Glomerular endothelial cell (primary cell): ENCODE measurements around the gene HOXD3. TPM values are rescaled to one million over a fixed set of nuclear protein-coding genes. Genes with fewer than 3 reads are reported as not detected.

Experiments used
- DNase-seq: peaks from one replicate; pipeline ENCODE4 v3.0.0-alpha.2; 2011; ENCODE audit warnings: low read depth, low spot score; ENCODE audit errors: extremely low read depth
- total RNA-seq: library from RNA; depleted of rRNA; stranded (reverse); fragments of >200 nt; gene quantifications from 2 replicates; pipeline ENCODE4 v1.2.3, GENCODE V29; 2015

HOXD3 gene
- total RNA-seq, 1 donor from 2014 or later = 7.2 TPM

DNA sequence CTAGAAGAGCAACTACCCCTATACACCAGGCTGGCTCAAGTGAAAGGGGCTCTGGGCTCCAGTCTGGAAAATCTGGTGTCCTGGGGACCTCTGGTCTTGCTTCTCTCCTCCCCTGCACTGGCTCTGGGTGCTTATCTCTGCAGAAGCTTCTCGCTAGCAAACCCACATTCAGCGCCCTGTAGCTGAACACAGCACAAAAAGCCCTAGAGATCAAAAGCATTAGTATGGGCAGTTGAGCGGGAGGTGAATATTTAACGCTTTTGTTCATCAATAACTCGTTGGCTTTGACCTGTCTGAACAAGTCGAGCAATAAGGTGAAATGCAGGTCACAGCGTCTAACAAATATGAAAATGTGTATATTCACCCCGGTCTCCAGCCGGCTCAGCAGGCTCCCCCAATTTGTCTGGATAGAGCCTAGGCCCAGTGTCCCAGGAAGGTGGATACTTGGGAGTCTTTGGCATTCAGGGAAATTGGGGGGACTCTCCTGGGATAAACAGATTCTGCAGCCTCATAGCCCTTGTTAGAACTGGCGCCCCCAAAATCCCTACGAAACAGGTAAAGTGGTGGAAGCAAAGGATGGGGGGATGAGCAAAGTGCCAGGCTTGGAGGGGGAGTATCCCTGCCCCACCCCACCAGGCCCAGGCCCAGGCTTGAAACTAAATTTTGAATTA, 8.2 kb upstream of the HOXD3 start:
- DNase-seq = no peak

DNA sequence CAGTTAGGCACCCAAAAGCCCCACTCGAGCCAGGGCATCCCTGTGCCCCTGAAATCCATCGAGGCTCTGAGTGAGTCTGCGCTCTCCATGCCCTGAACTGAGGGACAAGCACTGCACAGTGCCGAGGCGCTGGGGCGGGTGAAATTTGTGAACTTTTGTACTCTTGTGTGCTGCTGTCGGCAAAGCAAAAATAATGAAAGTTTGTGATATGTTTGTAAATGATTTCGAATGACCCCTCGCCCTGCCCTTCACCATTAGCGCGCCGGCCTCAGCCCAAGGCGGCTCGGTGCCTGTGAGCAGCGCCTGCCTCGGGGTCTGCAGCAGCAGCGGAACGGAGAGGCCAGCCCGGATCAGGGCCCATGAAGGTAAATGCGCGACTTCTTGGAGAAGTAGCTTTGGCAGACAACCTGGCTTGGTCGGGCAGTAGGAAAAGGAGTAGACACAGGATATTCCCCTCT, 7.6 kb upstream of the HOXD3 start:
- DNase-seq = no peak

DNA sequence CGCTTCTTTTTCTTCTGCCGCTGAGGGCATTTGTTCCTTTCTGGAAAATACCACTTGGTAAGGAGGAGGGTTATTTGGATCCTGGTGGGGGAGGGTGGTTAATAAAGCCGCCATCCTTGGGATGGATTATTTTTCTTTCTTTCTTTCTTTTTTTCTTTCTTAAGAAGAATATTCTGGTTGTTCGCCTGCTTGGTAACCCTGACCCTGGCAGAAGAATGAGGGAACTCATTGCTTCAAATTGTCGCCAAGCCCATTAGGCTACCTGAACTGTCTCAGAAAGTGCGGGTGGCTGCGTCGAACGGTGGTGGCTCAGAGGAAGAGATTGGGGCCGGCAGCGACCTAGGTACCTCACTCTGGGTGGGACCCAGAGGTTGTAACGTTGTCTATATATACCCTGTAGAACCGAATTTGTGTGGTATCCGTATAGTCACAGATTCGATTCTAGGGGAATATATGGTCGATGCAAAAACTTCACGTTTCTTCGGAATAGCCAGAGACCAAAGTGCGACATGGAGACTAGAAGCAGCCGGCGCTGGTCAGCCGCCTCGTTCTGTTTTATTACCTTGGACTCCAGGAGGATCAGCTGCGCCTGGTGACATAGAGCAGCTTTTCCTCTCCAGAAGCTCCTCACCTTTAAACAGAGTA, 7.0 kb upstream of the HOXD3 start:
- DNase-seq = no peak

DNA sequence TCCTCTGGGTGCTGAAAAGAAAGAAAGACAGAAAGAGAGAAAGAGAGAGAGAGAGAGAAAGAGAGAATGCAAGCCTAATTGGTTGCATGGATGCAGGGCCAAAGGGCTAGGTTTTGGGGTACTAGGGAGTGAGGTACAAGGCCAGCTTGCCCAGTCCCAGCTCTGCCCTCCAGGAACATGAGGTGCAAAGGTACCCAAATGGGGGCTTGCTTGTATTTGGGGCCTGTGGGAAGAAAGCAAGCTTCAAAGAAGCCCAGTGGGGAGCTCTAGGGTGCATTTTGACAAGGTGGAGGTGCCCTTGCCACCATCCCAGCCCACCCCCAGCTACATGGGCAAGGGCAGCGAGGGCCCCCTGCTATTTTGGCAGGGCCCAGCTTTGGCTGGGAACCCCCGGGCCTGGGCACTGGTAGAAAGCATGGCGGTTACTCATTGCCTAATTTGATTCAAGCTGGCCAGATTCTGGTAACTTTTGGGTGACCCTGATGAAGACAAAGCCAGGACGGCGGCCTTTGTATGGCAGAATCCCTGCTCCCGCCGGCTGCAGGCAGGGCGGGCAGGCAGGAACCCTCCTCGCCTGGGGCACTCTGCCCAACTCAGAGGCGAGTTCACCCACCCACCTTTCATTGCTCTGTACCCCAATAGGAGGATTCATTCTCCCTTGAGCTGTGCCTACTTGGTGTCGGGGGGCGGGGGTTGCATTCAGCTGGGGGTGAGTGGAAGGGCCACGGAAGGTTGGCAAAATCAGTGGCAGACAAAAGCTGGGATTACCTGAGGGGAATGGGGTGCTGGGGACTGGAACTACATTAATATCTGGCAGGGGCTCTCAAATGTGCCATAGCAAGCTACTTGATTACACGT, 6.3 kb upstream of the HOXD3 start:
- no peak for DNase-seq

DNA sequence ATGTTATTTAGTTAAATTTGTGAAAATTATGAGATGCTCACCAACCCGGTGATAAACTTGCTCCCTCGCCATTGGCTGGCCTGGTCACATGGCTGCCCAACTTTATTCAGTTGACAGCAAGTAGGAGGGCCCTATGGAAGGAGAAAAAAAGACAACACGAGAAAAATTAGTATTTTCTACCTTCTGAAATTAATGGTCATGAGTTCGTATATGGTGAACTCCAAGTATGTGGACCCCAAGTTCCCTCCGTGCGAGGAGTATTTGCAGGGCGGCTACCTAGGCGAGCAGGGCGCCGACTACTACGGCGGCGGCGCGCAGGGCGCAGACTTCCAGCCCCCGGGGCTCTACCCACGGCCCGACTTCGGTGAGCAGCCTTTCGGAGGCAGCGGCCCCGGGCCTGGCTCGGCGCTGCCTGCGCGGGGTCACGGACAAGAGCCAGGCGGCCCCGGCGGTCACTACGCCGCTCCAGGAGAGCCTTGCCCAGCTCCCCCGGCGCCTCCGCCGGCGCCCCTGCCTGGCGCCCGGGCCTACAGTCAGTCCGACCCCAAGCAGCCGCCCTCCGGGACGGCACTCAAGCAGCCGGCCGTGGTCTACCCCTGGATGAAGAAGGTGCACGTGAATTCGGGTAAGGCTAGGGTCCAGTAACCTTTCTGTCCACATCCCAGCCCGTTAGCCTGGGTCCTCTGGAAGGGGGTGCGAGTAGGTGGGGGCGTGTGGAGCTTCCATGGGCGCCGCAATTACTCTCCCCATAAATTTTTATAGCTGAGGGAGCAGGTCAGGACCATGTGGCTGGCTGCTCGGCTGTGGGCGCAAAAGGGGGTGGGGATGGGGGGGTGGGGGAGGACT, 5.4 kb upstream of the HOXD3 start, which contains the start of gene HOXD4:
Gene HOXD4 (plus strand): TSS at position 109 of the 846 bp plus-strand sequence. CDS start 84 bp downstream, at position 193.
- no peak for DNase-seq

DNA sequence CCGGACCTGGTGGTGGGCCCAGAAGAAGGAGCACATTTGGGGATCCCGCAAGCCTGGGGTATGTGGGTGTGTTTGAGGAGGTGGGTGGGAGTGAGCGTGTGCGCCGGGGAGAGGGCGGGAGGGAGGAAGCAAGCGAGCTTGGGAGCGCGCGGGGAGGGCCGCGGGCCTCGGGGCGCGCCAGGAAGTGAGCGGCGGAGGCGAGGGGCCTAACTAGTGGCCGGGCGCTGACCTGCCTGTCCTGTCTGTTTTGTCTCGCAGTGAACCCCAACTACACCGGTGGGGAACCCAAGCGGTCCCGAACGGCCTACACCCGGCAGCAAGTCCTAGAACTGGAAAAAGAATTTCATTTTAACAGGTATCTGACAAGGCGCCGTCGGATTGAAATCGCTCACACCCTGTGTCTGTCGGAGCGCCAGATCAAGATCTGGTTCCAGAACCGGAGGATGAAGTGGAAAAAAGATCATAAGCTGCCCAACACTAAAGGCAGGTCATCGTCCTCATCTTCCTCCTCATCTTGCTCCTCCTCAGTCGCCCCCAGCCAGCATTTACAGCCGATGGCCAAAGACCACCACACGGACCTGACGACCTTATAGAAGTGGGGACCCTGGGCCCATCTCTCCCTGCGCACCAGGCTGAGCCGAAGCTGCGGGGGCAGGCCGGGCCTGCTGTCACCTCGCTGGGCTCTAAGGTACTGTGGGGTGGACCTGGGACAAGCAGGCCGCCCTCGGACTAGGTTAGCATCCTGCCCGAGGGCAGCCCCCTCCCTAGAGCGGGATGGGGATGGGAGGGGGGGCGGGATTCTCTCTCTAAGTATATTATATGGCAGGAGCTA, 4.5 kb upstream of the HOXD3 start:
- no peak for DNase-seq

DNA sequence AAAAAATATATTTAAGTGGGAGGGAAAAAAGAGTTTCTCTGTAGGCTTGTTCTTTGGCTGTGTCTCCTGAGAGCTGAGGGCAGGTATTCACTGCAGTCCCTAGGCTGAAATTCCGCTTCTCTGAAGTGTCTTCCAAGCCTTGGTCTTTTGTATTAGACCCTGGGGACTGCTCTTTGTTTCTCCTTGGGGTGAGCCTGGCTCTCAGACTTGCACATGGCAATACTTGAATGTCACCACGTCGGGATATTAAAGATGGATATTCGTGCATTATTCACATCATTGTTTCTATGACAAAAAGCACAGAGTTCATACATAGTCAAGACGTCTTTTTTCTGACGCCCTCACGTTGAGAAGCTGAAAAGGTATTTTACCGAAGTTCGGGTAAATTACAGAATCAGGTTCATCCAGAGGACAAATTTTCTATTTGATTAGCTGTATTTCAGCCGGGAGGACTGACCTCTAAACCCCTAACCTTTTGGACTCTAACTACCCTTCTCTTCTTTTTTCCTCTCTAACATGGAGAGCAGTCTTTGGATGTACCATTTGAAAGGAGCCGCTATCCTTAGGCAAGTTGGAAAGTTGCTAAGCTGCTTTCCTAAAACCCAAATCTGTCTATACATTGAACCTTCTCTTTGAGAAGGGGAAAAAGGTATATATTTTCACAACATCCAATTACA, 2.4 kb upstream of the HOXD3 start:
- no peak for DNase-seq

DNA sequence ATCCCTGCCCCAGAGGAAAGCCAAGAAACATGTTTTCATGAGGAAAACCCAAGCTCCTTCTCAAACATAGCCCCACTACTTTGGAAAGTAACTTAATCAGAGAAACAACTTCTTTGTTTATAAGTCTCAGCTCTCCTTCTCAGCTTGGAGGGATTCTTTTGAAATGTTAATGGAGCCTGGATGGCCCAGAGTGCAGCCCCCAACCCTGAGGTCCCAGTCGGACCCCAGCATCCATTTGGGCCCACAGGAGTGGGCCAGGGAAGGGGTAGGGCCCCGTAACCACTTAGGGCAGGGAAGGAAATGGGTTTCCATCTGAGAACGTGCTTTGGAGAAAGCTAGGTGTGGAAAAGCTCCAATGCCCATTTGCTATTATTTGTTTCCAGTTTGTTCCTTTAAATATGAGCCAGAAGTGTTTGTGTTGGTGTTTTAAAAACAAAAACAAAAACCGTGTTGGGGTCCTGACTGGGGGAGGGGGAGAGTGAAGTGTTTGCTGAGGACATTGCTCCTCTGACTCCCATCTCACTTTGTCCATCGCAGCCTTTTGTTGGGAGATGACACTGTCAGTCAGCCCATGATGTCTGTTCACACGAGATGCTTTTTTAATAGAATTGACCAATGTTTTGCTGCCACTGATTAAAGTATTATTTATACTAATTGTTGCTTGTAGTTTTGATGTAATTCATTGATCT, 1.6 kb upstream of the HOXD3 start:
- DNase-seq = no peak

DNA sequence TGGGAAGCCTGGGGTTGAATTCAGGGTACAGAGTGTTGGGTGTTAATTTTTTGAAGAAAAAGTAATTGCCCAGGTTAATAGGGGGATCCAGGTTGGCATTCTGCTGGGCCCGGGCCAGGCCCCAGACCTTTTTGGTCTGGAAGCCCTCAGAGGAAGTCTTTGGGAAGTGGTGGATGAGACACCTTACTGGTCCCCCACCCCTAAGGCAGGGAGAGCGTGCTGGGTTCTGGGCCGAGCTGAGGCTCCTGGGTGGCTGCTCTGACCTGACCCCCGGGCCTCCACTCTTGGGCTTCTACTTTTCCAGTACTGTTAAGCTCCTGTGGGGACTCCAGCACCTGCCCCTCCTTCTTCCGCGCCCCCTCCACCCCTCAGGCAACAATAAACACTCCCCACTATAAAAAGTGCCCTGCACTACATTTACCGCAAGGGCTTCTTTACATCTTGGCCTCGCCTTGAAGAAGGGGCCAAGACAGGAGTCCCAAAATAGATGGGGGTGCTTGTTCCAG, 753 bp upstream of the HOXD3 start:
- no peak for DNase-seq

DNA sequence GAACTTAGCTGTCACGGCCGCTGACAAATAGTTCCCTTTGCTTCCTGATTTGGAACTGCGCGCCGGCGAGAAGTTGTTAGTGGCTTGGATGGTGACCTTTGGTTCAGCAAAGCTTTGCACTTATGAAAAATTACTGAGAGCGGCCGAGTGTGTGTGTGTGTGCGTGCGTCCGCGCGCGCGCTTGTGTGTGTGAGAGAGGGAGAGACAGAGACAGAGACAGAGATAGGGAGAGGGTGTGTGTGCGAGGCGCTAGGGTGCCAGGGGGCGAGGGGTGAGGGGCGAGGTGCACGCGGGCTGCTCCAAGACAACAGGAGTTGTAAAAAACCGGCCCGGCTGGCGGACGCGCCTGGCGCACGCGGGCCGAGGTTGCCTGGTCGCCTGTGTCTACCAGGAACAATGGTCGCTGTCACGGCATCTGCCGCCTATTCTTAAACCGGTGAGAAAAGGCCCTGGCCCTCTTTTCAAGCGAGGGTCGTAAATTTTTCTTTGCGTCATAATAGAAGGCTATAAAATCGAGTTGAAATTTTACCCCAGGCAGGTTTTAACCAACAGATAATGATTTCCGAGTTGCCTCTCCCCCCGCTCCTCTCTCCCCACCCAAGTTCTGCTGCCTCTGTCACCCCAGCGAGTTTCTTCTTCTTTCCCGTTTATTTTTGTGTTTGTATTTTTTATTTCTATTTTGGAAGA, 535 bp downstream of the HOXD3 start:
- DNase-seq = no peak

DNA sequence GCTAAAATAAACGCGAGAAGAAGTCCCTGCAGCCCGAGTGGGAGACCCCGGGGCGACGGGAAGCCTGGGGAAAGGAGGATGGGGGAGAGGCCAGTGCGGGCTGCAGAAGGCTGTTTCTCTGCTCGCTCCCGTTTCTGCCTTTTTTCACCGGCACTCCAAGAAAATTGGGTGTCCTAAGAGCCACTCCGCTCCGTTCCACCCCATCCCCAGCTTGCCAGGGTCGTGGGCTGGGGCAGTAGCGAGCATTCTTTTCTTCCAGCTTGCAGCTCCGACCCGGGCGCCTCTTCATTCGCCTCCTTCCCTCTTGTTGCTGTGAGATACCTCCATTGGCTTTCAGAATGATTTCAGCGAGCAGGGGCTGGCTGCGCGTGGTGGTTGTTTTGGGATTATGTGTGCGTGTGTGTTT, 1.1 kb downstream of the HOXD3 start:
- DNase-seq = no peak

DNA sequence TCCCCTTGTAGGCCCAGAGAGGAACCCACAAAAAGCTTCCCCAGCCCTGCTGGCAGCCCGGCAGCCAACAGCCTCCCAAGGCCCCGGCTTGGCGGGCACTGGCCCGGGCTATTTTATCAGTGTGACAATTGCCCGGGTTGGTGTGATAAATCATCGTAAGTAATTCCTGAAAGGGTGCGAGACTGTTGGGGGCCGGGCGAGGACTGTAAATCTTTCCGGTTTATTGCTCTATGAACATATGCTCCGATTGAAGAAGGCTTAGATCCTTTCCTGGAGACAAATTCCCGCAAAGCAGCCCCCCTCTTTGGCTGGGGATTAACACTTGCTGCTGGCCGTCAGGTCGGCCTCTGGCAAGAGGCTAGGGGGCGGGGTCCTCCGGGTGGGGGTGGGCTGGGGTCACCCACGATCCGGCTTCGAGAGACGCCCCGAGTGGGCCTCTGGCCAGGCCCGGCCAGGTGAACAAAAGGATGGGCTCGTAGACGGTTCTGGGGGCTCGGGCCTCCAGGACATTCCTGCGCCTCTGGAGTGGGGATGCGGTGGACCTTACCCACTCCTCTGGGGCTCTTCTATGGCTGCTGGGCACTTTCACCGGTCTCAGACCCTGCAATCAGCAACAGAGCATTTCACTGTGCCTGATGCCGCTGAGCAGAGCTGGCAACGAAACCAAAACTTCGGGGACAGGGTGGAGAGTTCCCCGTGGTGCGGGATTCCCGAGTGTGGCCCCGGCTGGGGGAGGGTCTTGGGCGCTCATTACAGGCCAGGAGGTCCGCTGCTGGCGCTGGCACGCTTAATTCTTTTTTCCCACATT, 2.0 kb downstream of the HOXD3 start:
- no peak for DNase-seq

DNA sequence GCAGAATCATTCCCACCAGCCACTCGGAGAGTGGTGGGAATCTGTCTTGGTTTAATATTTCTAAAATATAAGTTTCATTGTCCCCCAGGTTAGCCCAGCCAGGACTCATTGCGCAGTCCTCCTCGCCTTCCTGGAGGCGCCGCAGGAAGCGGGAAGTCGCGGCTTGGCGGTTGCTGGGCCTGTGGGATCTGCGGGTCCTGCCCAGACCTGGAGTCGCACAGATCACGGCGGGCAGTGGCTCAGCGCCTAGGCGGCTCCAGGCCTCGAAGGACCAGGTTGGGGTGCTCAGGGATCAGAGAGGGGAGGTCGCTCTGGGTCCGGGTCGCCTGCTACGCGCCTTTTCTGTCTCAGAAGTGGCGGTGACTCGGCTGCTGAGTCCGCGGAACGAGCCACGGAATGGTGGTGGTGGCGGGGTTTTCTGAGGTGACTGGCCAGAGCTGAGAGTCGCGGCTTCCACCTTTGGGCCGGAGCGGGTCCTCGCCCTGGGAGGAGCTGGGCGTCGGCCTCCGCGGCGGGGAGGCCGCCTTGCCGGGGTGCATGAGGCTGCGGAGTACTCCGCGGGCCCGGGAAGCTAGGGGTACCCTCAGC, 2.6 kb downstream of the HOXD3 start:
- no peak for DNase-seq

DNA sequence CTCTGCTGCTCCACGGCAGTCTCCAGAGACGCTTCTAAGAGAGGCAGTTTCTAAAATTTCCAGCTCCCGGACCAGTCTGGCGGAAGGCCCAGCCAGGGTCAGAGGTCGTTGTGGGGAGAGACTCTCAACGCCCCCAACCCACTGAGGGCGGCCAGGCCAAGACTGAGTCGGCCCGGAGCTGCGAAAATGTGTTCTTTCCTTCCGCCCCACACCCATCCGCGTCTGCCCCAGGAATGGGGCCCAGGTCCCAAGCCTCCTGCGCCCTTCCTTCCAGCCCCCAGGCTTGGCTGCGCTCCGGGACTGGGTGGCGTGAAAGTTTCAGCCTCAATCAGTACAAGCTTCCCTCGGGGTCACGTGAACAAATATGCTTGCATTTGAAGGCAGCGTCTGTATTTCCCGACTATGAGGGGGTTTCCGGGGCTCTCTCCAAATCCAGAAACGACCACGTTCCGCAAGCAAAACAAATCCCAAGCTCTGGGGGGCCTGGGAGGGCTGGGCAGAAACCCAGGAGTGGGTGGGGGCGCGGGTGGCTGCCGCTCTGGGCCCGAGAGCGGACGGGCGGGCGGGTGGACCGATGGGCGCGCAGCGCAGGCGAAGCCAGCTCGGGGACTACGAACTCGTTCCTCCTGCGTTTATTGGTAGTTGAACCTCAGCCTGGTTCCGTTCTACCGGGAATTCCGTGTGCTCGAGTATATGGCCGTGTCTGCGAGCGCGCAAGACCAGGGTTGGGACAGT, 3.3 kb downstream of the HOXD3 start:
- no peak for DNase-seq

DNA sequence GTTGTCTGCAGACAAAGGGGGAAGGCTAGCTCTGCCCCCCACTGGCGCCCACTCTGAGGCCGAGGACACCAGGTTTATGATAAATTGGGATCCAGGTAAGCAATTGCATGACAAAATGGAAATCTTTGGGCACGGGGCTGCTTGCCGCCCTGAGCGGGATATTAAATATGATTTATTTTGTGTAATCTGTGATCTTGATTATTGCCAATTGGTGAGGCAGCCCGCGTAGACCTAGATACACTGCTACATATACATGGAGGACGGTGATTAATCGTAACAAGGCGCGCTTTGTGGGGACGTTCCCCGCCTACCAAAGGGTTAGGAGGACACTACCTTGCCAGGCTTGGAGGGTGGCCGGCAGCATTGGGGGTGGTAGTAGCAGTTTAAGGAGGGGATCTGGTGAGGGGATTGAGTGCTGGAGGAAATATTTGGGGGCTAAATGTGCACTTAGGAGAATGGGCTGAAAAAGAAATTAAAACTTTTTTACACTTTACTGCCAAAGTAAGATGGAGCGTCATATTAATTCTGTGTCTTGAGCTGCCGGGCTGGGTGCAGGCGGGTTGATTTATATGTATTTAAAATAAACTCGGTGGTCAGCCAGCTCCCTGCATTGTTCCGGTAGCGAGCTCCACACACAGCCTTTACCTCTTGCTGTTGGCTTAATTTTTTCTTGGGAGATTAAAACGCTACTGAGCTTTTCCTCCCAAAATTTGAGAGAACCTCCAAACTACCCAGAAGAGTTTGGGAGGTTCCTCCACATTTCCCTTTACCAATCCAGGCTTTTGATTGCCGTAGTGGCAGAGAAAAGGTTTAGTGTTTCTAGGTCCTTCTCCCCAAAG, 4.1 kb downstream of the HOXD3 start:
- no peak for DNase-seq
